ENCODE results near the gene STX2. TPM values are rescaled to one million over a fixed set of nuclear protein-coding genes. Genes with fewer than 3 reads are reported as not detected.

STX2 gene
- total RNA-seq, 4 donors from 2014 or later: 26.3 to 44.8 (median 33.6) TPM

- no peaks in the 10 kb centered on the region for H3K27me3 ChIP-seq
- no peak overlapping the region for H3K27ac ChIP-seq
- H3K9me3 ChIP-seq: peaks cover 0 to 16% (median 5%) of the 10 kb centered on the region in 4 donors
- peaks cover 0 to 57% (median 0%) of the 10 kb centered on the region in 3 donors for H3K36me3 ChIP-seq
- TF ChIP-seq CTCF (IDR thresholded peaks at IDR 0.05) (no peak), EP300 (IDR thresholded peaks at IDR 0.05) (no peak), POLR2A (IDR thresholded peaks at IDR 0.05) (no peak)
- no peak overlapping the region for H3K4me3 ChIP-seq
- peaks cover 0 to 12% (median 5%) of the 10 kb centered on the region in 4 donors for H3K4me1 ChIP-seq
- no peak for DNase-seq (ENCODE audit: low spot score in 2 of 2)
- 87 to 88% methylated on average over 24 to 28 of the region's 28 CpGs for WGBS, 2 donors
Observed at GRCh38 chr12:130780880-130781575, 58.0 kb downstream of the STX2 start.

GRCh38 chr12:130780325-130780724 is 58.7 kb downstream of the STX2 start:
- no peak overlapping the region for H3K4me3 ChIP-seq
- DNase-seq (ENCODE audit: low spot score in 2 of 2): no peak
- H3K27ac ChIP-seq: no peak overlapping the region
- no peaks in the 10 kb centered on the region for H3K27me3 ChIP-seq
- TF ChIP-seq CTCF (IDR thresholded peaks at IDR 0.05) (no peak), EP300 (IDR thresholded peaks at IDR 0.05) (no peak), POLR2A (IDR thresholded peaks at IDR 0.05) (no peak)
- H3K4me1 ChIP-seq: peaks cover 0 to 18% (median 7%) of the 10 kb centered on the region in 4 donors
- WGBS, 2 donors: 80 to 89% methylated on average over 8 to 10 of the region's 10 CpGs
- H3K36me3 ChIP-seq: peaks cover 0 to 50% (median 0%) of the 10 kb centered on the region in 3 donors
- H3K9me3 ChIP-seq: peaks cover 0 to 9% (median 3%) of the 10 kb centered on the region in 4 donors

GRCh38 chr12:130778776-130779175 is 60.3 kb downstream of the STX2 start:
- no peaks in the 10 kb centered on the region for H3K27me3 ChIP-seq
- peaks cover 0 to 18% (median 7%) of the 10 kb centered on the region in 4 donors for H3K4me1 ChIP-seq
- H3K4me3 ChIP-seq: no peak overlapping the region
- peaks cover 0 to 35% (median 0%) of the 10 kb centered on the region in 3 donors for H3K36me3 ChIP-seq
- TF ChIP-seq CTCF (IDR thresholded peaks at IDR 0.05): no peak
- no peak for TF ChIP-seq EP300 (IDR thresholded peaks at IDR 0.05)
- TF ChIP-seq POLR2A (IDR thresholded peaks at IDR 0.05): no peak
- no peaks in the 10 kb centered on the region for H3K9me3 ChIP-seq
- no peak overlapping the region for H3K27ac ChIP-seq
- no peak for DNase-seq (ENCODE audit: low spot score in 2 of 2)
- WGBS, 2 donors: 95 to 99% methylated on average over 5 of the region's 5 CpGs

GRCh38 chr12:130776857-130777339 is 62.2 kb downstream of the STX2 start:
- no peaks in the 10 kb centered on the region for H3K9me3 ChIP-seq
- no peak for DNase-seq (ENCODE audit: low spot score in 2 of 2)
- peaks cover 0 to 18% (median 7%) of the 10 kb centered on the region in 4 donors for H3K4me1 ChIP-seq
- peak overlapping the region in 1 of 4 donors; percentile 40 for H3K4me3 ChIP-seq
- WGBS, 2 donors: 54 to 55% methylated on average over 11 of the region's 11 CpGs
- H3K36me3 ChIP-seq: peaks cover 0 to 18% (median 0%) of the 10 kb centered on the region in 3 donors
- H3K27me3 ChIP-seq: no peaks in the 10 kb centered on the region
- TF ChIP-seq CTCF (IDR thresholded peaks at IDR 0.05): no peak
- TF ChIP-seq POLR2A (IDR thresholded peaks at IDR 0.05): no peak
- TF ChIP-seq EP300 (IDR thresholded peaks at IDR 0.05): no peak
- H3K27ac ChIP-seq: no peak overlapping the region

All from tibial nerve (tissue), 4 donors.